Measurements from ENCODE around the gene AGBL4. TPM values are rescaled to one million over a fixed set of nuclear protein-coding genes. Genes with fewer than 3 reads are reported as not detected.

AGBL4 gene
- total and polyA plus RNA-seq, 2 of the 4 experiments (the other 2 are of a cell fraction), result not detected

DNA sequence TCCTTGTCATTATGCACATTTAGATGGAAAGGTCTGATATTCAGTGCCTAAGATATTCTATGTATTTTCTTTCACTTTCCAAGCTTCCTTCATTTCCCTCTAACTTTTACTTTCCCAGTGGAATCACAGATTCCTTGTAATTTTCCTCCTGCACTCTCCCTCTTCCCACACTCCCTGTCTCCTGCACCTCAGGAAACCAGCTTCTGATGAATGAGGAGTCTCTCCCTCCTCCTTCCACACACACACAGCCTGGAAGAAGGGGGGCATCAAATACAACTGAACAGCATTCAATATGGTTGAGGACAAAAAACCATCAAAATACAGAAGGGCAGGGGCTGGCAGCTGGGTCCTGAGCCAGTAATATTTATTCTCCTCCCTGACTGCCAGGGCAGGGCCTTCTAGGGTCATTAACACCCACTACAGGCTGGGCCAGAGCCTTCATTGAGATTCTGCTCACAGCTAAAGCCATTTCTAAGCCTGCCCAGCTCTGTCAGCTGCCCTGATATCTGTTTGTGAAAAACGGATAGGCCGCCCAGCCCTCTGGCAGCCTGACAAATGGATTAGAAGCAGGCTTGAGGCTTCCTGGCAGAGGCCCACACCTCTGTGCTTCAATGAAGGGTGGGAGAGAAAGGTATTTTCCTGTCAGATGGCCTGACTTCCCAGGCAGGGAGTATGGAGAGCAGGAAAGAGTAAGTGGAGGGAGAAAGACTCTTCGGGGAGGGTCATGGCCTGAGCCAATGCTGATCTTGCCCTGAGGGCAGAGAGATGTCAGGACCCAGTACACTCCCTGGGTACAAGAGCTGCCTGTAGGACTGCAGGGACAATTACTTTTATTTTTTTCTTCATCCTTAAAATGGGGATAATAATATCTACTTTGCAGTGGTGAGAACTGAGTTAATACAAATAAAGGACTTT is 1412.9 kb downstream of the AGBL4 start:
- no peak for ATAC-seq (ENCODE audit: low read depth)
- no peak overlapping the region for H2AFZ ChIP-seq (replicated peaks; ENCODE audit: low read length, poor library complexity)
- H4K8ac ChIP-seq (ENCODE audit: low read depth in 2 of 2, low read length in 2 of 2), result no peak overlapping the region
- no peak overlapping the region for H2AK5ac ChIP-seq (ENCODE audit: low read depth, low read length)
- H3K79me1 ChIP-seq (ENCODE audit: low read depth in 1 of 2, low read length in 2 of 2), result no peaks in the 10 kb centered on the region
- no peak overlapping the region for H2BK15ac ChIP-seq (ENCODE audit: low read depth, low read length)
- no TSS peak for BruUV-seq (replicated peaks)
- H3K36me3 ChIP-seq (ENCODE audit: control insufficient read depth, insufficient read depth, low read length), result no peaks in the 10 kb centered on the region
- H3K4ac ChIP-seq (ENCODE audit: low read depth, low read length), result no peak overlapping the region
- H2BK5ac ChIP-seq (ENCODE audit: low read depth, low read length, poor library complexity, severe bottlenecking), result no peak overlapping the region
- TF ChIP-seq RCOR1 (IDR thresholded peaks at IDR 0.05; ENCODE audit: insufficient replicate concordance, low read length) (no peak), POLR2A (IDR thresholded peaks at IDR 0.05; ENCODE audit: low read depth, low read length) (no peak), MAZ (IDR thresholded peaks at IDR 0.05; ENCODE audit: borderline replicate concordance, low read depth, low read length) (no peak)
- TF ChIP-seq, protein P1, sequence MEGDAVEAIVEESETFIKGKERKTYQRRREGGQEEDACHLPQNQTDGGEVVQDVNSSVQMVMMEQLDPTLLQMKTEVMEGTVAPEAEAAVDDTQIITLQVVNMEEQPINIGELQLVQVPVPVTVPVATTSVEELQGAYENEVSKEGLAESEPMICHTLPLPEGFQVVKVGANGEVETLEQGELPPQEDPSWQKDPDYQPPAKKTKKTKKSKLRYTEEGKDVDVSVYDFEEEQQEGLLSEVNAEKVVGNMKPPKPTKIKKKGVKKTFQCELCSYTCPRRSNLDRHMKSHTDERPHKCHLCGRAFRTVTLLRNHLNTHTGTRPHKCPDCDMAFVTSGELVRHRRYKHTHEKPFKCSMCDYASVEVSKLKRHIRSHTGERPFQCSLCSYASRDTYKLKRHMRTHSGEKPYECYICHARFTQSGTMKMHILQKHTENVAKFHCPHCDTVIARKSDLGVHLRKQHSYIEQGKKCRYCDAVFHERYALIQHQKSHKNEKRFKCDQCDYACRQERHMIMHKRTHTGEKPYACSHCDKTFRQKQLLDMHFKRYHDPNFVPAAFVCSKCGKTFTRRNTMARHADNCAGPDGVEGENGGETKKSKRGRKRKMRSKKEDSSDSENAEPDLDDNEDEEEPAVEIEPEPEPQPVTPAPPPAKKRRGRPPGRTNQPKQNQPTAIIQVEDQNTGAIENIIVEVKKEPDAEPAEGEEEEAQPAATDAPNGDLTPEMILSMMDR (conservative IDR thresholded peaks at IDR 0.05; ENCODE audit: low read depth, low read length), result no peak
- no peak overlapping the region for H3K4me2 ChIP-seq (ENCODE audit: low read depth, low read length)
- no peak overlapping the region for H2BK20ac ChIP-seq (ENCODE audit: low read depth, low read length)
- no peak overlapping the region for H3K14ac ChIP-seq (replicated peaks; ENCODE audit: low read depth, low read length)
- no peaks in the 10 kb centered on the region for H3K9me1 ChIP-seq (ENCODE audit: insufficient read depth, low read length)
- H3K27me3 ChIP-seq (ENCODE audit: control insufficient read depth, insufficient read depth, low read length), result no peaks in the 10 kb centered on the region
- H2AK9ac ChIP-seq (replicated peaks; ENCODE audit: low read depth, low read length, poor library complexity), result no peak overlapping the region
- no CpG with 5 or more reads among the region's 3 CpGs for WGBS, 2 experiments (ENCODE audit: extremely low coverage in 2 of 2, insufficient read length in 1 of 2)
- intact Hi-C loops (cut with micrococcal nuclease), result no loop called here
- DNase-seq, result no peak
- H4K5ac ChIP-seq (ENCODE audit: low read depth, low read length), result no peak overlapping the region
- H3K9ac ChIP-seq (ENCODE audit: low read depth, low read length), result no peak overlapping the region
- no peak overlapping the region for H3K18ac ChIP-seq (ENCODE audit: low read depth, low read length)
- dilution Hi-C loops (cut with HindIII; ENCODE audit: low sequenced_read_pairs, unreplicated experiment), result no loop called here
- in situ Hi-C loops (cut with MboI; ENCODE audit: low sequenced_read_pairs), result no loop called here
- POLR2A ChIA-PET (ENCODE audit: unreplicated experiment), result no interaction called here
- CTCF ChIA-PET, result no interaction called here
- H3K9me3 ChIP-seq (ENCODE audit: control insufficient read depth, insufficient read depth, low read length), result no peaks in the 10 kb centered on the region
- no peak overlapping the region for H3K27ac ChIP-seq (ENCODE audit: insufficient read depth, low read length)
- no peak overlapping the region for H3K23ac ChIP-seq (ENCODE audit: low read depth, low read length)
- H4K20me1 ChIP-seq (ENCODE audit: insufficient read depth, low read length), result no peaks in the 10 kb centered on the region
- H3K4me1 ChIP-seq (ENCODE audit: control insufficient read depth, insufficient read depth, low read length), result no peaks in the 10 kb centered on the region
- H2BK120ac ChIP-seq (ENCODE audit: low read depth, low read length), result no peak overlapping the region
- H3K4me3 ChIP-seq (ENCODE audit: insufficient read depth, low read depth, low read length), result no peak overlapping the region
- H4K91ac ChIP-seq (ENCODE audit: insufficient read depth, low read depth, low read length), result no peak overlapping the region
- H3K56ac ChIP-seq (ENCODE audit: extremely low read depth, insufficient read depth, low read length), result no peak overlapping the region
